Pancreas (tissue), 10 donors: Measurements from ENCODE around the gene PPM1F. TPM values are rescaled to one million over a fixed set of nuclear protein-coding genes. Genes with fewer than 3 reads are reported as not detected.
"Not testable (repeated sequence)": the region's sequence is repeated elsewhere in the genome, so short reads cannot be mapped to it uniquely, and the experiment has no call there.

Experiments
- ATAC-seq, 4 donors: fragments of 200-7000 bp; cut with Tn5 transposase; one replicate each; pipeline versions ENCODE4 v1.8.0 to v1.9.1; 2020; ENCODE audit warnings: mild to moderate bottlenecking in 4 of 4, moderate library complexity in 4 of 4
- DNase-seq, 6 donors: peaks; one replicate each; pipeline ENCODE4 v3.0.0-alpha.2; 2020
- FAIRE-seq: peaks from 2 replicates; lab custom pipeline; 2012; peaks lifted over from hg19 to GRCh38; lab: Jason Lieb, UNC
- H3K27ac ChIP-seq, 4 donors: fragments of 200-600 bp; sonication (generic); 1 replicate in 3 of 4; 2 replicates in 1 of 4; pipeline versions ENCODE4 v1.5.0 to v1.8.0; 2020
- H3K27me3 ChIP-seq, 4 donors: fragments of 200-600 bp; one replicate each; pipeline ENCODE4 v1.8.0; 2021
- H3K36me3 ChIP-seq, 3 donors: fragments of 200-600 bp; sonication (generic) in 1 of 3; one replicate each; pipeline versions ENCODE4 v1.5.0 to v1.8.0; 2020 to 2021
- H3K4me1 ChIP-seq, 3 donors: fragments of 200-600 bp; one replicate each; pipeline ENCODE4 v1.8.0; 2021
- H3K4me3 ChIP-seq, 4 donors: fragments of 200-600 bp; sonication (generic) in 2 of 4; one replicate each; pipeline versions ENCODE4 v1.5.0 to v1.8.0; 2020 to 2021
- H3K9me3 ChIP-seq, 4 donors: fragments of 200-600 bp; one replicate each; pipeline ENCODE4 v1.8.0; 2021
- CTCF ChIP-seq, 4 donors: fragments of 200-600 bp; sonication (generic) in 3 of 4; IDR thresholded peaks; one replicate each; pipeline versions ENCODE4 v1.5.0 to v1.8.0; 2021; ENCODE audit warnings: antibody characterized with exemption in 4 of 4
- WGBS, 2 donors: extraction: QIAGEN DNeasy Blood & Tissue Kit; methylation state at CpG; one replicate each; pipeline ENCODE4 v1.1.7; 2013; 5-methylcytosine and 5-hydroxymethylcytosine counted together
- intact Hi-C, 3 donors: fragments of 100-400 bp; cut with DNase I; formaldehyde crosslinking; loops; one replicate each; pipeline versions ENCODE4 v1.11.1 to v1.14.2; 2022
- polyA plus RNA-seq, 2 donors: library from polyadenylated mRNA; stranded (reverse); fragments of 200-250 nt; gene quantifications; one replicate each; pipeline ENCODE4 v1.2.3, GENCODE V29; 2013
- total RNA-seq, 6 donors: library from RNA; stranded (reverse); fragmentation: NEBNext Ultra II Directional in 4 of 6; extraction: Animal tissue kit (Norgen Biotek cat#: 25700) in 4 of 6; gene quantifications; one replicate each; pipeline versions ENCODE4 v1.2.1 to v1.2.4, GENCODE V29; 2021 to 2023
- donor health status: healthy with polysubstance abuse.
- donor health status: DM: no; HTN: no; CAD: no; lungs with moderate emphysema.
- donor health status: DM: no; HTN: no; CAD: no.
- donor health status: control.
- donor health status: control.
- donor health status: Bipolar disorder and iron deficiency.
- donor health status: DM: yes; HTN: yes; CAD: no.
- donor health status: DM: no; HTN: no; CAD: no.
- donor health status: DM: no; HTN: no; CAD: no.
- donor health status: DM: yes; HTN: yes; CAD: no.

Gene PPM1F
- total and polyA plus RNA-seq, 8 donors: 9.2 to 16.0 (median 10.2) TPM

- Histone ChIP-seq H3K4me3 (no peak overlapping the region), H3K27ac (no peak overlapping the region), H3K9me3 (no peaks in the 10 kb centered on the region), H3K4me1 (no peaks in the 10 kb centered on the region), H3K36me3 (no peaks in the 10 kb centered on the region), H3K27me3 (no peaks in the 10 kb centered on the region)
- no peak for DNase-seq
- no peak for FAIRE-seq
- ATAC-seq: no peak
- intact Hi-C loops: no loop called here
- no peak for TF ChIP-seq CTCF (IDR thresholded peaks at IDR 0.05)
Observed at GRCh38 chr22:21887841-21888240, 64.8 kb downstream of the PPM1F start.

GRCh38 chr22:21883930-21884329 lies 68.7 kb downstream of the PPM1F start:
- DNase-seq, H3K27ac ChIP-seq, H3K36me3 ChIP-seq, ATAC-seq, intact Hi-C loops, H3K9me3 ChIP-seq, H3K4me3 ChIP-seq, H3K4me1 ChIP-seq, H3K27me3 ChIP-seq, FAIRE-seq: not testable (repeated sequence)
- 93 to 99% methylated on average over 12 to 18 of the region's 26 CpGs for whole genome bisulfite sequencing, 2 donors

- FAIRE-seq: not testable (repeated sequence)
- WGBS, 2 donors: 15 to 29% methylated on average over 1 of the region's 7 CpGs
Observed at GRCh38 chr22:21882754-21883333, 69.8 kb downstream of the PPM1F start.

GRCh38 chr22:21881841-21882753 lies 70.6 kb downstream of the PPM1F start:
- FAIRE-seq (no peak), DNase-seq (no peak), ATAC-seq (no peak)
- TF ChIP-seq CTCF (IDR thresholded peaks at IDR 0.05): no peak
- no peak overlapping the region for H3K4me3 ChIP-seq
- H3K27ac ChIP-seq: no peak overlapping the region
- H3K36me3 ChIP-seq: no peaks in the 10 kb centered on the region
- intact Hi-C loops: no loop called here
- H3K4me1 ChIP-seq: no peaks in the 10 kb centered on the region
- H3K27me3 ChIP-seq: no peaks in the 10 kb centered on the region
- WGBS, 2 donors: 87 to 93% methylated on average over 10 of the region's 10 CpGs
- no peaks in the 10 kb centered on the region for H3K9me3 ChIP-seq

More at GRCh38 chr22:21882754-21883333, 69.8 kb downstream of the PPM1F start:
- H3K4me1 ChIP-seq, H3K9me3 ChIP-seq, H3K36me3 ChIP-seq, intact Hi-C loops, H3K27me3 ChIP-seq, H3K27ac ChIP-seq, ATAC-seq, H3K4me3 ChIP-seq, DNase-seq: not testable (repeated sequence)

GRCh38 chr22:21876486-21877176 lies 76.0 kb downstream of the PPM1F start:
- Histone ChIP-seq H3K27me3 (no peaks in the 10 kb centered on the region), H3K36me3 (no peaks in the 10 kb centered on the region), H3K9me3 (no peaks in the 10 kb centered on the region), H3K27ac (no peak overlapping the region), H3K4me1 (no peaks in the 10 kb centered on the region), H3K4me3 (no peak overlapping the region)
- TF ChIP-seq CTCF (IDR thresholded peaks at IDR 0.05): no peak
- DNase-seq (no peak), FAIRE-seq (no peak), ATAC-seq (no peak)
- intact Hi-C loops: no loop called here
- 61 to 70% methylated on average over 4 of the region's 4 CpGs for WGBS, 2 donors

GRCh38 chr22:21874953-21875352 lies 77.7 kb downstream of the PPM1F start:
- H3K36me3 ChIP-seq, H3K27me3 ChIP-seq, H3K9me3 ChIP-seq, H3K4me3 ChIP-seq, DNase-seq, FAIRE-seq, intact Hi-C loops, H3K27ac ChIP-seq, H3K4me1 ChIP-seq, ATAC-seq: not testable (repeated sequence)
- WGBS, 2 donors: 74 to 81% methylated on average over 4 of the region's 4 CpGs
